Central memory CD4-positive, alpha-beta T cell (primary cell): ENCODE results near the gene C4BPB.

Source experiments
- DNase-seq: peaks from one replicate; pipeline ENCODE4 v3.0.0; 2022

Gene C4BPB

GRCh38 chr1:207060596-207060995 lies 28.1 kb upstream of the C4BPB start:
- DNase-seq: no peak

GRCh38 chr1:207062058-207062457 lies 26.6 kb upstream of the C4BPB start:
- no peak for DNase-seq

DNA sequence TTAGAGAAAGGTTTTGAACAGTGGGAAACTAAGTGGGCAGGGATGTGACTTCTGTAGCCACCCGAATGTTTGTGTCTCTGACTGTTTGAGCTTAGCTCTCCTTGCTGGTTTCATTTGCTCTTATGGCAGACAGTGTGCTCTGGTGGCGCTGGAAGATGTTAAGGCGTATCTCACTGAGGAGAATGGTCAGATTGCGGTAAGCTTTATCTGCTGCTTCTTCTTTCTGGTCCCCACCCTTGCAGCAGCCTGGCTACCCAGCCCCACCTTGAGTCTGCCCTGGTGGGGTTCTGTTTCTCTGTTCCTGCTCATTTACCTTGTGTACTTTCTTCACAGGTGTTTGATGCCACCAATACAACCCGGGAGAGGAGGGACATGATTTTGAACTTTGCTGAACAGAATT lies 25.6 kb upstream of the C4BPB start:
- DNase-seq: no peak

- no peak for DNase-seq
These were observed 24.1 kb upstream of the C4BPB start for GRCh38 chr1:207064561-207064960.

DNA sequence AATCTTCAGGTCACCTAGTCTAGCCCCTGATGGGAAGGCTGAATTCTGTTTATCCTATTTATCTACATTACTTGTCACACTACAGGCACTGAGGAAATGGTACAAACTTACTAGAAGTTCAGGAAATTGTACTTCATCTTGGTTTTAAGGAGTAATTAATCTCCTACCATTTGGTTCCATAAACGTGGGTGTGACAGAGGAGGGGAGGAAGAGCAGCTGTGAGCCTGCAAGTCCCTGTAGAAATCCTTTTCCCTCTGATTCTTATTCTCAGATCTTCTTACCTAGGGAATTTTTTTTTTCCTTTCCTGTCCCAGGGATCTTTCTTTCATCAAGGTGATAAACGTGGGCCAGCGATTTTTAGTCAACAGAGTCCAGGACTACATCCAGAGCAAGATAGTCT lies 21.5 kb upstream of the C4BPB start:
- no peak for DNase-seq

DNA sequence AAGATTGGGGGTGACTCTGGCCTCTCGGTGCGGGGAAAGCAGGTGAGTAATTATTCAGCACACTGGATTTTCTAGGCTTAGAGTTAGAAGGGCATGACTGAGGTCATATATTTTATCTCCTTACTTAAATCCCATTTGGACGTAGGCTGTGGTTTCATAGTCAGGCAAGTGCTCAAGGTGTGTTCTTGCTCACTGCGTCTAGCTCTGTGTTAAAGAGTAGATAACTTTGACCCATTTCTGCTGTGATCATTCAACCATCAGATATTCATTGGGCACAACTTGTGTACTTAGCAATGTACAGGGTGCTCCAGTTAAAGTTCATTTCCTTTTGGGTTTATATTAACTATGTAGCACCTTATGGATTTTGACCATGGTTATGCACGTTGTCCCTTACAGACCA lies 21.0 kb upstream of the C4BPB start:
- no peak for DNase-seq

GRCh38 chr1:207069061-207069460 lies 19.6 kb upstream of the C4BPB start:
- DNase-seq: no peak

- DNase-seq: no peak
These were observed 18.7 kb upstream of the C4BPB start for GRCh38 chr1:207069858-207070506.

GRCh38 chr1:207070811-207071210 lies 17.8 kb upstream of the C4BPB start:
- no peak for DNase-seq

DNA sequence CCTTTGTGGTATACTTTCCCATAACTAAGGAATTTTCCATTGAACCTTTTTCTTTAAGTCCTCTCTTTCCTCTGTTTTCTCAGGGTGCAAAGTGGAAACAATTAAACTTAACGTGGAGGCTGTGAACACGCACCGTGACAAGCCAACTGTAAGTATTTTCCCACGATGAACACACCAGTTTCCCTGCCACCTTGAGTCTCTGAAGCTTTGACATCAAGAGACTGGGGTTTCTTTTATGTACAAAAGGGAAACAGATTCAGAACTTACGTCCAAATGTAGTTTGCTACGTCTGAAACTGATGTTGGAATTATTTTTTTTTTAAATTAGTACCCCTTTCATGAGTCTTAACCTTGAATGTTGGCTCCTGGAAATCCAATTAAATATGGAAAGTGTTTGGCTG lies 17.2 kb upstream of the C4BPB start:
- DNase-seq: no peak

DNA sequence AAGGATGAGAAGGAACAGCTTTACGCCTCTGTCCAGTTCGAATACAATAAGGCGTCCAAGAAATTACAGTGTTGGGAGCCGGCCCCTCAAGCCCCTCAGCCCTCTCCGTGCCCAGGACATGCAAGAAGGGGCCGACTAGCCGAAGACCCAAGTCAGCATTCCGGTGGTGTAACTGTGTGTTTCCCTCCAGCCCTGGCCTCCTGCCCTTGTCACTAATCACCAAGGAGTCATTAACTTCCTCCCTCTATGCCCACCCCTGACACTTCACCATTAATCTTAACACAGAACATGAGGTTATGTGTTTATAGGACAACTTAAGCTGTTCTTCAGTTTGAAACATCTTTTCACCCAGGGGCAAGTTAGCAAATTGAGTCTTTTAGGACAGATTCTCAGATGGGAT lies 16.4 kb upstream of the C4BPB start:
- DNase-seq: no peak

- DNase-seq: no peak
These were observed 14.5 kb upstream of the C4BPB start for GRCh38 chr1:207073906-207074820.

DNA sequence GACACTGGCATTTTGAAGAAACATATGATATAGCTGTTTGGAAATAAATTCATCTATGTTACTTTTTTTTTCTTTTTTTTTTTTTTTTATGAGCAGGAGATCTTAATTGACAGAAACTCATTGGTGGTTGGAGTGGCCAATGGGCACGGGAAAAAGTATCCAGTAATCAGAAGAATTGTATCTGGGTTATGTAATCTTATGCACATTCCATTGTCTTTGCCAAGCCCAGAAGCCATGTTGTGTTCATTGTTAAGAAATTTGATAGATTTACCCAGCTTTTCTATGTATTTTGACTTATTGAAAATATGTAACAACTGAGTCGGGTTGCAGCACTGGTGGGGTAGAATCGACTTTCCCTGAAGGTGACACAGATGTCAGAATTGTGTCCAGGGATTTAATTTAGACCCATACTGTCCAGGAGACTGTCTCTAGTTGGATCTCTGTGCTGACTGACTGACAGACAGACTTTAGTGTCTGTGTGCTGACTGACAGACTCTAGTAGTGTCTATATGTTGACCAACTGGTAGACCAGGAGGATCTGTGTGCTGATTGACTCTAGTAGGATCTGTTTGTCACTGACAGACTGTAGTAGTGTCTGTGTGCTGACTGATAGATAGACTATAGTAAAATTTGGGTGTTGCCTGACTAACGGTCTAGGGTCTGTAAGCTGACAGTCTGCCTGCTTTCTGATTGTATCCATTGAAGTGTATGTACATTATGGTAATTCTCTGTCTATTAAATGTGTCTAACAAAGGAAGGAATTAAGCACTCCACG lies 12.3 kb upstream of the C4BPB start:
- no peak for DNase-seq

DNA sequence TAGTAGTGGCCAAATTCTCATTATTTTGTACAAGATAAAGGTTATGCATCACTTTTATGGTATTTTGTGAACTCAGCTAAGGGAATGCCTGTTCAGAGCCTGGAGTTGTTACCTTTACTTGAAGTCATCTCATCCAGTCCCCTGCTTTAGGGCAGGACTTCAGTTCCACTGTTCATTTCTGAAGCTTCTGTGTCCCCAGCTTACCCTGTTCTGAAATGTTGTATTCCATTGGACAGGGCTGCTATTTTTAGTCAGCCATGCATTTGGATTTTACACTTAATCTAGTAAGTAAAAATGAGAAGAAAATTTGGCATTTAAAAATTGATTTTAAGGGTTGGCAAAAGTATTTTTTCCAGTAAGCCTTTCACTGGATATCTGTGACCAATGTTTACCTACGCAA lies 11.6 kb upstream of the C4BPB start:
- DNase-seq: no peak

- peak; percentile 66 for DNase-seq
These were observed 10.9 kb upstream of the C4BPB start for GRCh38 chr1:207077470-207078377.

DNA sequence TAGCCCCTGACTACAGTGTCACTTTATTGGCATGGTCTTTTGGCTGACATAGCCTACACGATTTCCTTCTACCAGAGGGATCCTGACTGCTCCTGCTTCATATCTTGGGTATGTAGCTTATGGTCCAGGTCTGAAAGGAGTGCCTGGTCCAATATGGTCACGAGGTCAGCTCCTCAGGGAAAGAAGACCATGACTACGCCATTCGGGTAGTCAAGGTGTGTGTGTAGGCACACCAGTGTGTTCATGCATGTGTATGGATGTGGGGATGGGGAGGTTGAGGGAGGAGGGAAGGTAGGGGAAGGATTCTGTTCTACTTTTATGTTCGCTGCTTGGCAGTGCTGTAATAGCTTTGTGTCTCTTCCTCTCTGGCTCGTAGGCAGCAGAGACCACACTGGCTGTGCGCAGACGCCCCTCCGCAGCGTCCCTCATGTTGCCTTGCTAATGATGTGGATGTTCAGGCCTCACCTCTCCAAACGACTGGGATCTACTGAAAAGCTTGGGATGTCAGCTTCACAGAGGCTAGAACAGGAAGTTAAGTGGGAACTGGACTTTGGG lies 10.0 kb upstream of the C4BPB start:
- DNase-seq: no peak

- DNase-seq: no peak
These were observed 8.9 kb upstream of the C4BPB start for GRCh38 chr1:207079706-207080241.

DNA sequence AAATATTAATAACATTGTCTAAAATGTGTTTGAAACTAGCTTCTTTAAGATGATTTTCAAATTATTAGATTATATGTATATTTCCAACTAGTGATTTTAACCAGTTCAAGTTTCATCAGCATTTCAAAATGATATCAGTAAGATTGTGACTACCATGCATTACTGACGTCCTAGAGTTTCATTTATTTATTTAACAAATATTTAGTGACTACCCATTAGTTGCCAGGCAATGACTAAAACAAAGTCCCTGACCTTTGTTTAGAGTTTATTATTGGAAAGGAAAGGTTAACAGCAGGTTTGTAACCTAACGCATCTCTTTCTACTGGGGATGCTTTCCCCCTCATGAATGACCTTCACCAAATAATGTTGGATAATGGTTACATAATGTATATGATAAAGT lies 7.6 kb upstream of the C4BPB start:
- no peak for DNase-seq

- DNase-seq: no peak
These were observed 6.9 kb upstream of the C4BPB start for GRCh38 chr1:207081806-207082205.

GRCh38 chr1:207084232-207084631 lies 4.4 kb upstream of the C4BPB start:
- no peak for DNase-seq

DNA sequence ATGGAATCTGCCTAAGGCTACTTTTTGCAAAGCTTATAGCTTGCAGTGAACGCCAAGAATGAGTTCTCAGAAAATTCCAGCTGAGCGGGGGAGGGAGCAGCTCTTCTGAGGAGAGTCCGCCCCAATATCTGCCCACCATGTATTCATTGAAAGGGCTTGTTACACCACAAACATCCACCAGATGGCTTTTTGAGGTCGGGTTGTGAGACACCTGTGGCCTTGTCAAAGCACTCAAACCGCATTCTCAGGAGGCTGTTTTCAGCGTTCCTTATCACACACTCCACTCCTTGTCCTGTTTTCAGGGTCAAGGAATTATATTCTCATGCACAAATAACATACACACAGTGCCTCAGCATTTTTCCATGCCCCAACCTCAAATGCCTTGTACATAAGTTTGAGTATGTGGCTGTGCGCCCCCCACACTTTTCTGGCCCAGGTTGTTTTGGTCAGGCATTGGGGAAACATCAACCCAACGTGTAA lies 3.9 kb upstream of the C4BPB start:
- DNase-seq: peak; percentile 53

GRCh38 chr1:207085887-207086286 lies 2.8 kb upstream of the C4BPB start:
- DNase-seq: no peak
